GM10266 (cell line): ENCODE results near the gene ARHGAP5.

ENCODE experiments used
- DNase-seq: peaks from one replicate; pipeline ENCODE4 v3.0.0; 2012; ENCODE audit errors: extremely low spot score
- CTCF ChIP-seq: IDR thresholded peaks from 2 replicates; pipeline ENCODE4 v1.5.1; 2012; ENCODE audit warnings: mild to moderate bottlenecking, low read depth; ENCODE audit not compliant: control insufficient read depth, insufficient read depth; ENCODE audit errors: missing control alignments

ARHGAP5 gene

DNA sequence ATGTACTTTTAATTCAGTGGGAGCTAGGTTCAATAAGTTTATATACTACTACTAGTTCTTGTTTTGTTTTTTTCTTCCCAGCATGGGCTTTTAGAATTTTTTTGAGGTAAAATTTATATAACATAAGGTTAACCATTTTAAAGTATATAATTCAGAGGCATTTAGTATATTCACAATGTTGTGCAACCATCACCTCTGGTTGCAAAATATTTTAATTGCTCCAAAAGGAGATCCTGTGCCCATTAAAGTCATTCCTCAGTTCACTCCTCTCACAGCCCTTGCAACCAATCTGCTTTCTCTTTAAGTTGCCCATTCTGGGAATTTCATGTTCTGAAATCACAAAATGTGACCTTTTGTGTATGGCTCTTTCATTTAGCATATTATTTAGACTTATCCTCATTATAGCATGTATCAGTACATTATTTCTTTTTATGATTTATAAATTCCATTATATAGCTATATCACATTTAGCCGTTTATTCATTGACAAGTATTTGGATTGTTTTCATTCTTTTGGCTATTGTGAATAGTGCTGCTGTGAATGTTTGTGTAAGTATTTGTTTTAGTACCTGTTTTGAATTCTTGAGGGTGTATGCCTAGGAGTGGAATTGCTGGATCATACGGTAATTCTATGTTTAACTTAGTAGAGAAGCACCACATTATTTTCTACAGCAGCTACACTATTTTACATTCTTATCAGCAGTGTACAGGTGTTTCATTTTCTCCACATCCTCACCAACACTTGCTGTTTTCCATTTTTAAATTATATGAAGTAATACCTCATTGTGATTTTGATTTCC is 59.1 kb downstream of the ARHGAP5 start:
- no peak for DNase-seq
- no peak for TF ChIP-seq CTCF

DNA sequence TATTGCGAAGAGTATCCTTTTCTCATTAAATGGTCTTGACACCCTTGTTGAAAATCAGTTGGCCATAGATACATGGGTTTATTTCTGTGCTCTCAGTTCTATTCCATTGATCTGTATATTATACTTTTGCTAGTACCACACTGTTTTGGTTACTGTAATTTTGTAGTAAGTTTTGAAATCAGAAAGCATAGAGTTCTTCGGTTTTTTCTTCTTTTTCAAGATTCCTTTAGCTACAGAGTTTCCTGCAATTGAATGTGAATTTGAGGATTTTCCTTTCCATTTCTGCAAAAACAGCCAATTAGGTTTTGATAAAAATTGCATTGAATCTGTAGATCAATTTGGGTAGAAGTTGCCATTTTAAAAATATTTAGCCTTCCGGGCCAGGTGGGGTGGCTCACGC is 60.2 kb downstream of the ARHGAP5 start:
- no peak for TF ChIP-seq CTCF
- no peak for DNase-seq

GRCh38 chr14:32137892-32138291 is 60.8 kb downstream of the ARHGAP5 start:
- no peak for DNase-seq
- no peak for TF ChIP-seq CTCF

DNA sequence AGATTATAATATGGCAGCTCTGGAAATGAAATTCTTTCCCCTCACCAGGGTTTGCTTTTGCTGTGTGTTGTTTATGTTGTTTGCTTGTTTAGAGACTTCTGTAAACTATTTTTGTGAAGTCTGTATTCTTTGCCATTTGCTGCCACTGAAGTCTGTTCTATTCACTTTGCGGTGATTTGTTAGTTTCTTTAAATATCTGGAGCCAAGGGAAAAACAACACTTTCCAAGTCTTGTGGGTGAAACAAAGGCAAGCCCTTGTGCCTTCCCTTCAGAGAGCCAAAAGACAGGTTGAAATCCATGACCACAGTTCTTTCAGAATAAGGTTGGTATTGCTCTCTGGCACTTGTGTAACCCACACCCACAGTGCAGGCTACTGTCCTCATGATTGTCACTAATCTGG is 65.2 kb downstream of the ARHGAP5 start:
- no peak for DNase-seq
- no peak for TF ChIP-seq CTCF

DNA sequence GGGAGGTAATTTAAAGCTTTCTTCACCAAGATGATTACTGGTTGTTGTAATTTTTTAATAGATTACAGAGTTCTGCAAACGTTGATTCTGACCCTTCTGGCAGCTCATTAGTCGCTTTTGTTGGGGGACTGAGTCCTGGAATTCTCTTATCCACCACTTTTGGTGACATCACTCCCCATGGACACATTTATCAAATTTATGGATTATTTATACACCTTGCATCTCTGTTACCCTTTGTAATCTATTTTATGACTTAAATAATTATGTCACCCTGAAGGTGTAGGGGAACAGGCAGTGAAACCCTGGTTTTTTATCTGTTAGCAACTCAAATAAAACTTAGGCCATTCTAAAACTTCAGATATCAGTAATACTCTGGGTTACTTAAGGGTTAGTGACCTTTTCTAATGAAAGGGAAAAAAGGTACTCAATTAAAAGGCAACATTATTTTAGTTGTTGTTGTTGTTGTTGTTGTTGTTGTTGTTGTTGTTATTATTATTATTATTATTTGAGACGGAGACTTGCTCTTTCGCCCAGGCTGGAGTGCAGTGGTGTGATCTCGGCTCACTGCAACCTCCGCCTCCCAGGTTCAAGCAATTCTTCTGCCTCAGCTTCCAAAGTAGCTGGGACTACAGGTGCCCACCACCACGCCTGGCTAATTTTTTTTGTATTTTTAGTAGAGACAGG is 65.8 kb downstream of the ARHGAP5 start:
- no peak for TF ChIP-seq CTCF
- DNase-seq: no peak

DNA sequence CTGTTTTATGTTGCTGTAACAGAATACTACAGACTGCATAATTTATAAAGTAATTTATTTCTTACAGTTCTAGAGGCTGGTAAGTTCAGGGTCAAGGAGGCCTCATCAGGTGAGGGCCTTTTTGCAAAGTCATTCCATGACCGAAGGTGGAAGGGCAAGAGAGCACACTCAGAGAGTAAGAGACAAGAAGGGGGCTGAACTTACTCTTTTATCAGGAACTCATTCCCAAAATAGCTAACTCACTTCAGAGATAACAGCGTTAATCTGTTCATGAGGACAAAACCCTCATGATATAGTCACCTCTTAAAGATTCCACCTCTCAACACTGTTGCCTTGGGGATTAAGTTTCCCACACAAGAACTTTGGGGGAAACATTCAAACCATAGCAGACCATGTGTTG is 73.3 kb downstream of the ARHGAP5 start:
- TF ChIP-seq CTCF: no peak
- no peak for DNase-seq

- DNase-seq: no peak
- TF ChIP-seq CTCF: no peak
These were observed 88.9 kb downstream of the ARHGAP5 start for GRCh38 chr14:32166029-32166428.
